B cell (primary cell): ENCODE results near the gene ARPP21. TPM values are rescaled to one million over a fixed set of nuclear protein-coding genes. Genes with fewer than 3 reads are reported as not detected.

Source experiments
- ATAC-seq: fragments of 200-7000 bp; cut with Tn5 transposase; one replicate; pipeline ENCODE4 v1.10.0; 2021; ENCODE audit warnings: low read depth, mild to moderate bottlenecking, moderate number of reproducible peaks, moderate library complexity
- CTCF ChIA-PET: fragments of 350-600 bp; sonication (Branson Sonifier 250); formaldehyde crosslinking; loops from one replicate; lab custom pipeline; 2021; ENCODE audit warnings: antibody characterized with exemption, inconsistent platforms; lab: Charles Lee
- POLR2A ChIA-PET: fragments of 350-600 bp; sonication (Branson Sonifier 250); formaldehyde crosslinking; loops from one replicate; lab custom pipeline; 2021; ENCODE audit warnings: antibody characterized with exemption; lab: Charles Lee
- DNase-seq: peaks from one replicate; pipeline ENCODE4 v3.0.0; 2013
- H2AFZ ChIP-seq: 2 replicates; pipeline ENCODE4 v1.6.1; 2012; ENCODE audit warnings: mild to moderate bottlenecking, low read depth, low read length; ENCODE audit not compliant: insufficient read depth, poor library complexity, severe bottlenecking
- H3K27ac ChIP-seq, 2 donors: 1 replicate in 1 of 2; 2 replicates in 1 of 2; pipeline ENCODE4 v1.5.1; 2012 to 2013; ENCODE audit warnings: low read length in 2 of 2, mild to moderate bottlenecking in 2 of 2, moderate library complexity in 1 of 2
- H3K27me3 ChIP-seq, 4 experiments: fragments of 200-600 bp in 1 of 4; sonication (generic) in 1 of 4; replicated peaks in 1 of 4; 1 replicate in 2 of 4; 2 replicates in 2 of 4; pipeline versions ENCODE4 v1.6.1 to v1.7.0; 2013 to 2016; ENCODE audit warnings: low read length in 3 of 4, mild to moderate bottlenecking in 2 of 4, mixed read lengths in 1 of 4, moderate library complexity in 1 of 4; ENCODE audit not compliant: insufficient read depth in 4 of 4, control insufficient read depth in 3 of 4; ENCODE audit errors: control extremely low read depth in 1 of 4
- H3K36me3 ChIP-seq, 2 experiments: replicated peaks in 1 of 2; 1 replicate in 1 of 2; 2 replicates in 1 of 2; pipeline versions ENCODE4 v1.6.1 to v1.7.1; 2013; ENCODE audit warnings: low read length in 1 of 2; ENCODE audit not compliant: insufficient read depth in 2 of 2, control insufficient read depth in 1 of 2; ENCODE audit errors: control extremely low read depth in 1 of 2, extremely low read depth in 1 of 2
- H3K4me1 ChIP-seq, 2 donors: fragments of 200-600 bp in 1 of 2; sonication (generic) in 1 of 2; 1 replicate in 1 of 2; 2 replicates in 1 of 2; pipeline versions ENCODE4 v1.5.1 to v1.6.1; 2013 to 2017; ENCODE audit warnings: low read length in 2 of 2; ENCODE audit not compliant: control insufficient read depth in 2 of 2, insufficient read depth in 2 of 2
- H3K4me2 ChIP-seq: replicated peaks from 2 replicates; pipeline ENCODE3; 2012; ENCODE audit warnings: mild to moderate bottlenecking, low read depth, low read length; ENCODE audit not compliant: poor library complexity, severe bottlenecking
- H3K4me3 ChIP-seq, 5 experiments: fragments of 200-600 bp in 1 of 5; sonication (generic) in 1 of 5; 1 replicate in 3 of 5; 2 replicates in 2 of 5; pipeline versions ENCODE4 v1.5.1 to v1.7.0; 2011 to 2016; ENCODE audit warnings: low read length in 4 of 5, mild to moderate bottlenecking in 4 of 5, low read depth in 2 of 5, control low read depth in 1 of 5, moderate library complexity in 1 of 5; ENCODE audit not compliant: insufficient read depth in 1 of 5; ENCODE audit errors: control extremely low read depth in 1 of 5, extremely low read depth in 1 of 5
- H3K79me2 ChIP-seq: fragments of 200-600 bp; sonication (generic); one replicate; pipeline ENCODE4 v1.6.0; 2016; ENCODE audit warnings: low read length; ENCODE audit not compliant: control insufficient read depth, insufficient read depth
- H3K9ac ChIP-seq: fragments of 200-600 bp; sonication (generic); 2 replicates; pipeline ENCODE4 v1.6.1; 2017; ENCODE audit warnings: mild to moderate bottlenecking, low read length, moderate library complexity
- H3K9me3 ChIP-seq, 3 donors: one replicate each; pipeline versions ENCODE4 v1.6.1 to v1.7.1; 2013; ENCODE audit warnings: low read length in 2 of 3; ENCODE audit not compliant: control insufficient read depth in 2 of 3, insufficient read depth in 1 of 3; ENCODE audit errors: control extremely low read depth in 1 of 3
- H4K20me1 ChIP-seq: 2 replicates; pipeline ENCODE4 v1.6.0; 2012; ENCODE audit warnings: mild to moderate bottlenecking, low read length; ENCODE audit not compliant: insufficient read depth, control insufficient read depth, poor library complexity, severe bottlenecking
- H3K27ac Mint-ChIP-seq: one replicate; pipeline ENCODE4 v1.8.0; 2021; ENCODE audit warnings: mixed read lengths
- H3K27me3 Mint-ChIP-seq: one replicate; pipeline ENCODE4 v1.8.0; 2021; ENCODE audit warnings: mixed read lengths
- H3K4me1 Mint-ChIP-seq: one replicate; pipeline ENCODE4 v1.8.0; 2021; ENCODE audit warnings: mixed read lengths
- H3K4me3 Mint-ChIP-seq: one replicate; pipeline ENCODE4 v1.8.0; 2021; ENCODE audit warnings: mixed read lengths
- H3K9me3 Mint-ChIP-seq: one replicate; pipeline ENCODE4 v1.8.0; 2022; ENCODE audit warnings: mixed read lengths; ENCODE audit not compliant: insufficient read depth
- CTCF ChIP-seq: fragments of 200-600 bp; IDR thresholded peaks from one replicate; pipeline ENCODE4 v1.8.0; 2022; ENCODE audit warnings: antibody characterized with exemption, mild to moderate bottlenecking
- EZH2 ChIP-seq: IDR thresholded peaks from 2 replicates; pipeline ENCODE4 v1.6.1; 2012; ENCODE audit warnings: borderline replicate concordance, low read depth, mild to moderate bottlenecking, moderate library complexity, low read length; ENCODE audit not compliant: insufficient read depth, poor library complexity, severe bottlenecking
- WGBS: methylation state at CpG from one replicate; pipeline ENCODE4 v1.1.5; 2013; ENCODE audit warnings: missing lambda C conversion rate; ENCODE audit not compliant: insufficient coverage; 5-methylcytosine and 5-hydroxymethylcytosine counted together
- intact Hi-C: fragments of 100-400 bp; cut with micrococcal nuclease; formaldehyde crosslinking; loops from one replicate; pipeline ENCODE4 v1.10.0; 2022
- polyA plus RNA-seq: library from polyadenylated mRNA; depleted of rRNA; stranded (reverse); fragments of >200 nt; gene quantifications from 2 replicates; pipeline ENCODE4 v1.2.3, GENCODE V29; 2012
- total RNA-seq, 2 donors: library from RNA; stranded (reverse); fragments of 120-200 nt in 1 of 2; gene quantifications; 1 replicate in 1 of 2; 2 replicates in 1 of 2; pipeline versions ENCODE4 v1.2.3 to v1.2.4, GENCODE V29; 2013 to 2022

Gene ARPP21
- total and polyA plus RNA-seq, 2 donors (not counting 1 experiment from before 2014, with no cell fraction given): 0.10 TPM; not detected in 1

GRCh38 chr3:35739181-35739809, 100.0 kb downstream of the ARPP21 start:
- peaks cover 0 to 3% (median 0%) of the 10 kb centered on the region in 3 donors for H3K9me3 ChIP-seq
- H3K27ac Mint-ChIP-seq: no peak overlapping the region
- TF ChIP-seq EZH2: no peak
- TF ChIP-seq CTCF: no peak
- no peak overlapping the region for H2AFZ ChIP-seq
- no peaks in the 10 kb centered on the region for H3K27me3 ChIP-seq
- POLR2A ChIA-PET: no interaction called here
- no peaks in the 10 kb centered on the region for H3K36me3 ChIP-seq
- H3K4me3 Mint-ChIP-seq: no peak overlapping the region
- 75% methylated on average over 4 of the region's 5 CpGs for WGBS
- no peak overlapping the region for H3K27ac ChIP-seq
- intact Hi-C loops: no loop called here
- H3K4me2 ChIP-seq: no peak overlapping the region
- H3K4me1 ChIP-seq: peaks cover 0 to 12% of the 10 kb centered on the region in 2 donors
- H4K20me1 ChIP-seq: no peaks in the 10 kb centered on the region
- H3K79me2 ChIP-seq: no peaks in the 10 kb centered on the region
- CTCF ChIA-PET: no interaction called here
- H3K4me1 Mint-ChIP-seq: peaks cover 19% of the 10 kb centered on the region
- DNase-seq (no peak), ATAC-seq (no peak)
- no peak overlapping the region for H3K9ac ChIP-seq
- no peaks in the 10 kb centered on the region for H3K27me3 Mint-ChIP-seq
- H3K9me3 Mint-ChIP-seq: no peaks in the 10 kb centered on the region
- no peak overlapping the region for H3K4me3 ChIP-seq

GRCh38 chr3:35739964-35740527, 100.7 kb downstream of the ARPP21 start:
- H3K9me3 ChIP-seq: peaks cover 0 to 3% (median 0%) of the 10 kb centered on the region in 3 donors
- no peak for ATAC-seq
- POLR2A ChIA-PET: no interaction called here
- H3K36me3 ChIP-seq: no peaks in the 10 kb centered on the region
- DNase-seq: no peak
- peaks cover 0 to 12% of the 10 kb centered on the region in 2 donors for H3K4me1 ChIP-seq
- H3K27me3 Mint-ChIP-seq: no peaks in the 10 kb centered on the region
- CTCF ChIA-PET: no interaction called here
- no CpG with 5 or more reads among the region's 2 CpGs for WGBS
- H3K4me1 Mint-ChIP-seq: peaks cover 19% of the 10 kb centered on the region
- H2AFZ ChIP-seq: no peak overlapping the region
- intact Hi-C loops: no loop called here
- H4K20me1 ChIP-seq: no peaks in the 10 kb centered on the region
- H3K79me2 ChIP-seq: no peaks in the 10 kb centered on the region
- no peak overlapping the region for H3K27ac Mint-ChIP-seq
- H3K4me3 ChIP-seq: no peak overlapping the region
- no peak overlapping the region for H3K27ac ChIP-seq
- no peak for TF ChIP-seq CTCF
- no peak for TF ChIP-seq EZH2
- no peaks in the 10 kb centered on the region for H3K9me3 Mint-ChIP-seq
- no peak overlapping the region for H3K4me2 ChIP-seq
- H3K27me3 ChIP-seq: no peaks in the 10 kb centered on the region
- no peak overlapping the region for H3K4me3 Mint-ChIP-seq
- no peak overlapping the region for H3K9ac ChIP-seq
